GM19397 (cell line): ENCODE measurements around the gene RAD50.
"Not testable (repeated sequence)": the region's sequence is repeated elsewhere in the genome, so short reads cannot be mapped to it uniquely, and the experiment has no call there.

Experiments
- ATAC-seq: cut with Tn5 transposase; IDR thresholded peaks from one replicate; pipeline ENCODE4 v1.9.1; 2021; ENCODE audit warnings: mild to moderate bottlenecking, moderate library complexity; ENCODE audit not compliant: unreplicated experiment

Gene RAD50

DNA sequence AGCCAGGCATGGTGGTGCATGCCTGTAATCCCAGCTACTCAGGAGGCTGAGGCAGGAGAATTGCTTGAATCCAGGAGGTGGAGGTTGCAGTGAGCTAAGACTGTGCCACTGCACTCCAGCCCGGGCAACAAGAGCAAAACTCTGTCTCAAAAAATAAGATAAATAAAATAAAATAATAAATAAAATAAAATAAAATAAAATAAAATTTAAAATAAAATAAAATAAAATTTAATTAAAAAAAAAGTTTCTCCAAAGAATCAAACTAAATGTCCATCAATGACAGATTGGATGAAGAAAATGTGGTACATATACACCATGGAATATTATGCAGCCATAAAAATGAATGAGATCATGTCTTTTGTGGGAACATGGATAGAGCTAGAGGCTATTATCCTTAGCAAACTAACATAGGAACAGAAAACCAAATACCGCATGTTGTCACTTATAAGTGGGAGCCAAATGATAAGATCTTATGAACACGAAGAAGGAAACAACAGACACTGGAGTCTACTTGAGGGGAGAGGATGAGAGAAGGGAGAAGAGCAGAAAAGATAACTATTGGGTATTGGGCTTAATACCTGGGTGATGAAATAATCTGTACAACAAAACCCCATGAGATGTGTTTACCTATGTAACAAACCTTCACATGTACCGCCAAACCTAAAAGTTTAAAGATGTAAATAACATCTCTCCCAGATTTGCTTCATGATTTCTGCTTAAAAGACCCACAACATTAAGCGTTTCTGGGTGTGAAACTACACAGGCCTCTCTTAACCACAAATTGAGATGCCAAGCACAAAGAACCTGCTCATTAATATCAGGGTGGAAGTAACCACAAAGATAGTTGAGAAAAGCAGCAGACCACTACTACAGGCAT, 135.2 kb downstream of the RAD50 start:
- not testable (repeated sequence) for ATAC-seq

- ATAC-seq: no peak
Observed at GRCh38 chr5:132692632-132692967, 135.8 kb downstream of the RAD50 start.
